Ovary (tissue), 9 donors: ENCODE data around the gene CMTM1. TPM values are rescaled to one million over a fixed set of nuclear protein-coding genes. Genes with fewer than 3 reads are reported as not detected.

Experiments used
- DNase-seq, 5 donors: peaks; one replicate each; pipeline ENCODE4 v3.0.0-alpha.2; 2019 to 2020
- H3K27ac ChIP-seq, 2 donors: fragments of 200-600 bp; one replicate each; pipeline versions ENCODE4 v1.5.1 to v1.8.0; 2019 to 2022
- H3K27me3 ChIP-seq: fragments of 200-600 bp; one replicate; pipeline ENCODE4 v1.8.0; 2022
- H3K36me3 ChIP-seq: fragments of 200-600 bp; sonication (generic); one replicate; pipeline ENCODE4 v1.5.1; 2019
- H3K4me1 ChIP-seq: one replicate; pipeline ENCODE4 v1.8.1; 2013; ENCODE audit warnings: mild to moderate bottlenecking, moderate library complexity; ENCODE audit not compliant: insufficient read depth
- H3K4me3 ChIP-seq: fragments of 200-600 bp; sonication (generic); one replicate; pipeline ENCODE4 v1.5.1; 2017
- H3K9me3 ChIP-seq, 2 donors: fragments of 200-600 bp in 1 of 2; sonication (generic) in 1 of 2; one replicate each; pipeline versions ENCODE4 v1.5.1 to v1.8.1; 2013 to 2019; ENCODE audit warnings: mild to moderate bottlenecking in 1 of 2, moderate library complexity in 1 of 2
- EP300 ChIP-seq: sonication (generic); formaldehyde crosslinking; IDR thresholded peaks from one replicate; pipeline ENCODE4 v1.6.1; 2017; ENCODE audit warnings: antibody characterized with exemption
- POLR2A ChIP-seq: fragments of 450-650 bp; IDR thresholded peaks from one replicate; pipeline ENCODE4 v1.6.1; 2017; ENCODE audit warnings: antibody characterized with exemption, mild to moderate bottlenecking, moderate library complexity
- WGBS, 3 donors: extraction: QIAGEN DNeasy Blood & Tissue Kit in 1 of 3; methylation state at CpG; one replicate each; pipeline versions ENCODE4 v1.1.5 to v1.1.7; 2013 to 2017; 5-methylcytosine and 5-hydroxymethylcytosine counted together
- intact Hi-C, 4 donors: fragments of 100-400 bp; cut with DNase I; formaldehyde crosslinking; loops; one replicate each; pipeline versions ENCODE4 v1.11.0 to v1.15.1; 2022 to 2023
- polyA plus RNA-seq, 2 donors: library from polyadenylated mRNA; stranded (reverse); fragments of 200-250 nt in 1 of 2; fragments of 350-450 nt in 1 of 2; fragmentation: Illumina TruSeq in 1 of 2; extraction: RNeasy Lipid Tissue Mini Kit (QIAGEN cat#74804) in 1 of 2; gene quantifications; one replicate each; pipeline ENCODE4 v1.2.3, GENCODE V29; 2013 to 2014
- total RNA-seq, 7 donors: library from RNA; depleted of rRNA in 2 of 7; stranded (reverse); fragments of >200 nt in 2 of 7; fragmentation: NEBNext Ultra II Directional in 3 of 7; extraction: Animal tissue kit (Norgen Biotek cat#: 25700) in 3 of 7; gene quantifications; one replicate each; pipeline versions ENCODE4 v1.1.0 to v1.2.4, GENCODE V29; 2016 to 2023
- TF ChIP-seq, protein P1 (sequence below), 3 donors: fragments of 450-650 bp in 2 of 3; fragments of 200-600 bp in 1 of 3; IDR thresholded peaks; one replicate each; pipeline versions ENCODE4 v1.5.1 to v1.8.0; 2016 to 2022; ENCODE audit warnings: antibody characterized with exemption in 3 of 3, mild to moderate bottlenecking in 1 of 3
- donor health status: DM: no; HTN: no; CAD: no; lungs with moderate emphysema.
- donor health status: DM: no; HTN: no; CAD: no.
- donor health status: Bipolar disorder and iron deficiency.
- donor health status: DM: yes; HTN: yes; CAD: no.
- donor health status: DM: no; HTN: no; CAD: no.
- donor health status: DM: yes; HTN: yes; CAD: no.

The CMTM1 gene
- total and polyA plus RNA-seq, 9 donors = 0.22 to 7.1 (median 3.6) TPM

DNA sequence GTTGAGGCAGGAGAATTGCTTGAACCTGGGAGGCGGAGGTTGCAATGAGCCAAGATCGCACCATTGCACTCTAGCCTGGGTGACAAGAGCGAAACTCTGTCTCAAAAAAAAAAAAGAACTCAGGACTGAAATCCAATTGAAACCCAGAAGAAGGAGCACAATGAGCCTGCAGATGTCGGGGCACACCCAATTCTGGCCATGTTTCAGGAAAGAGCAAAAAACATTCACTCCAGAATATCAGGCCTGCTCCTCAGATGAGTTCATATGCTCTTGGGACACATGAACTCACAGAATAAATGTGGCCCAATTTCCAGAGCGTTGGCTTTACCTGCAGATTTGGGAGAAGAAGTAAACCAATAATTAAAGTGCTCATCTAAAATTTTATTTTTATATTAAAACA, 10.1 kb downstream of the CMTM1 start:
- H3K36me3 ChIP-seq = no peaks in the 10 kb centered on the region
- peaks cover 6% of the 10 kb centered on the region for H3K4me1 ChIP-seq
- H3K27ac ChIP-seq = no peak overlapping the region
- intact Hi-C loops = no loop called here
- TF ChIP-seq, protein P1, sequence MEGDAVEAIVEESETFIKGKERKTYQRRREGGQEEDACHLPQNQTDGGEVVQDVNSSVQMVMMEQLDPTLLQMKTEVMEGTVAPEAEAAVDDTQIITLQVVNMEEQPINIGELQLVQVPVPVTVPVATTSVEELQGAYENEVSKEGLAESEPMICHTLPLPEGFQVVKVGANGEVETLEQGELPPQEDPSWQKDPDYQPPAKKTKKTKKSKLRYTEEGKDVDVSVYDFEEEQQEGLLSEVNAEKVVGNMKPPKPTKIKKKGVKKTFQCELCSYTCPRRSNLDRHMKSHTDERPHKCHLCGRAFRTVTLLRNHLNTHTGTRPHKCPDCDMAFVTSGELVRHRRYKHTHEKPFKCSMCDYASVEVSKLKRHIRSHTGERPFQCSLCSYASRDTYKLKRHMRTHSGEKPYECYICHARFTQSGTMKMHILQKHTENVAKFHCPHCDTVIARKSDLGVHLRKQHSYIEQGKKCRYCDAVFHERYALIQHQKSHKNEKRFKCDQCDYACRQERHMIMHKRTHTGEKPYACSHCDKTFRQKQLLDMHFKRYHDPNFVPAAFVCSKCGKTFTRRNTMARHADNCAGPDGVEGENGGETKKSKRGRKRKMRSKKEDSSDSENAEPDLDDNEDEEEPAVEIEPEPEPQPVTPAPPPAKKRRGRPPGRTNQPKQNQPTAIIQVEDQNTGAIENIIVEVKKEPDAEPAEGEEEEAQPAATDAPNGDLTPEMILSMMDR (IDR thresholded peaks at IDR 0.05) = no peak
- TF ChIP-seq POLR2A (no peak), EP300 (no peak)
- H3K9me3 ChIP-seq = no peaks in the 10 kb centered on the region
- H3K27me3 ChIP-seq = no peaks in the 10 kb centered on the region
- WGBS, 3 donors = 89 to 96% (median 95%) methylated on average over 5 of the region's 5 CpGs
- H3K4me3 ChIP-seq = no peak overlapping the region
- no peak for DNase-seq

DNA sequence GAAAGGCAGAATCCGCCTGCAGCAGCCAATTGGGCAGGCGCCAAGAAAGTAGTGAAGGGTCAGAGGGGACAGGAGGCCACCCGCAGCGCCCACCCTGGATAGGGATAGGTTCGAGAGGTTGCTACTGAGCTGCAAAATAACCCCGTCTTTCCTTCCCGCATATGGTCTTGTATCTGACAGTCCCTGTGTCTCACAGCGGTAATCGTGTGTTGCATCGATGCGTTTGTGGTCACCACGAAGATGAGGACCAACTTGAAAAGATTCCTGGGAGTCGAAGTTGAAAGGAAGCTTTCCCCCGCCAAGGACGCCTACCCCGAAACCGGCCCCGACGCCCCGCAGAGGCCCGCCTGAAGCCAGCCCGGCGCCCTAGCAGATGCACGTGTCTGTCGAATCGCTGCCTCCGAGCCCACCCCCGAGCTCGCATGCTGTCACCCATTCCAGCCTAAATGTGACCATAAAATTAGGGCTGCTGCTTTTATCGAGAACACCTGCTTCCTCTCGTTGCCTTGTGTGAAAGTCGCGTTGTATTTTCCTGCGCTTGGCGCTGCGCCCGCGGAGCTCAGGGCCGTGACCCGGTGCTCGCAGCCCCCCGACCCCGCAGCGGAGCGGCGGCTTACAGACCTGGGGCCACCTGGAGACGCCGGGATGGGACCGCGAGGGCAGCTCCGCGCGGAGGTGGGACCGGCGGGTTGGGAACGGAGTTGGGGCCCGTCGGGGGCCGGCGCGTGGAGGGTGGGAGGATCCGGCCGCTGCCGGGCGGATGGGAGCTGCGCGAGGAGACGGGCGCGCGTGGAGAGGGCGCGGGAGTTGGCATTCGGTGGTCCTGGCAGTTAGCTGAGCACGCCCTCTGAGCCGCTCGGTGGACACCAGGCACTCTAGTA, 12.7 kb downstream of the CMTM1 start, which contains the start of gene CMTM2:
CMTM2 (plus strand) TSS at position 813 of the 881 bp plus-strand sequence. CDS start 145 bp downstream, outside the sequence.
- TF ChIP-seq, protein P1 (IDR thresholded peaks at IDR 0.05) = no peak
- TF ChIP-seq POLR2A (no peak), EP300 (no peak)
- no peaks in the 10 kb centered on the region for H3K9me3 ChIP-seq
- 8 to 13% (median 10%) methylated on average over 77 of the region's 77 CpGs for WGBS, 3 donors
- H3K4me1 ChIP-seq = peaks cover 5% of the 10 kb centered on the region
- no peak within 1 kb of the TSS for H3K27ac ChIP-seq
- H3K36me3 ChIP-seq = no peaks in the 10 kb centered on the region
- peak in 3 of 5 donors; percentile 31 to 48 (median 37) for DNase-seq
- no peaks in the 10 kb centered on the region for H3K27me3 ChIP-seq
- intact Hi-C loops = no loop called here
- H3K4me3 ChIP-seq = no peak within 1 kb of the TSS

DNA sequence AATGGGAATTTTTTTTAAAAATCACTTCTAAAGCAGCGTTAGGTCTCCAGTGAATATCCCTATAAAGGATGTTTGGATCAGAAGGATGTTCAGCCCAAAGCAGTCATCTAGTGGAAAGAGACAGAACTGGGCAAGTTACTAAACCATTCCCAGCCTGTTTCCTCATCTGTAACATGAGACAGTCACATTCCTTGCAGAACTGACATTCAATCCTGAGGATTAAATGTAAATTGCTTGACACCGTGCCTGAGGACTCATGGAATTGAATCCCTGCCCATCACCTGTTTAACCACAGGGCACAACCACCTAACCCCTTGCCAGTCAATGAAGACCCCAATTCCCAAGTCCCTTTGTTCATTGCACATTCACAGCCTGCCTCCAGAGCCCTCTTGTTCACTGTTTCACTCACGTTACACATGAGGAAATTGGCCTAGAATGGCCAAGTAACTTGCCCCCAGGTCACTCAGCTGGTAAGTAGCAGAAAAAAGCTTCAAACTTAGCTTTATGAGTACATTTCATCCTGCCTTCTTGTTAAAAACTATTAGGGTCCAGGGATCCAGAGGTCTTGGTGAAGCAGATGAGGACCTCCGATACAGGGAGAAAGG, 14.5 kb downstream of the CMTM1 start:
- 88 to 93% (median 90%) methylated on average over 4 of the region's 4 CpGs for WGBS, 3 donors

DNA sequence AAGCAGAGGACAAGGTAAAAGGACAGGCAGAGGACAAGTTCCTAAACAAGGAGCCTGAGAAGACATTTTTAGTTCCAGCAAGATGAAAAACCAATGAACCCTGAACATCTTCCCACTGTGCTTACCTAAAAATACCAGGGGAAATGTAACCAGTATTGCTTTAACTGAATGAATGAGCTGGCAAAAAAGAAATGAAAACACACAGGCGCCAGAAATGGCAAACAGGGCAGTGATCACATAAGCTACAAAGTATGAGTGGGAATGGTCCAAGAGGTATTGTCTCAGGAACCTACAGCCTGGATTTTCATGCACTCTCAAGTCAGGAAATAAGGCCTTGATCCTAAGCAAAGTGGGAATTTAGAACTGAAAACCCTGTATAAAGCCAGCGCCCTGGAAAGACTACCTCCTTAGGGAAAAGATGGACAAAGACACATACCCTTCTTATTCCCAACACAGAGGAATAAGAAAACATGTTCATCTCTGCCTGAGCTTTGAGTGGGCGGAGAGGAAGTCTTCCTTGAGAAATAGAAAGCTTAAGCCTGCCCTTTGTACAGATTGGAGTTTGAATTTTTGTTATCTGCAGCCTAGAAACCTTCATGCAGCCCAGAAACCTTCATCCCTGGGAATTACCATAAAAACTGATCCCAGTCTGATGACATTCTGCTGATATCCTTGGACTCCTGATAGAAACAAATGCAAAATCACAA, 15.2 kb downstream of the CMTM1 start:
- no peak for DNase-seq
- no peak overlapping the region for H3K27ac ChIP-seq

More for the DNA sequence above, 14.5 kb downstream of the CMTM1 start:
- intact Hi-C loops = no loop called here
- Histone ChIP-seq H3K4me3 (no peak overlapping the region), H3K36me3 (no peaks in the 10 kb centered on the region), H3K27me3 (no peaks in the 10 kb centered on the region), H3K4me1 (peaks cover 5% of the 10 kb centered on the region), H3K9me3 (no peaks in the 10 kb centered on the region), H3K27ac (no peak overlapping the region)
- DNase-seq = no peak
- TF ChIP-seq, protein P1 (IDR thresholded peaks at IDR 0.05) = no peak
- TF ChIP-seq EP300 (no peak), POLR2A (no peak)

More for the DNA sequence above, 15.2 kb downstream of the CMTM1 start:
- WGBS, 3 donors = 50 to 75% (median 69%) methylated on average over 3 of the region's 3 CpGs
- Histone ChIP-seq H3K9me3 (no peaks in the 10 kb centered on the region), H3K36me3 (no peaks in the 10 kb centered on the region), H3K4me3 (no peak overlapping the region), H3K4me1 (peaks cover 5% of the 10 kb centered on the region), H3K27me3 (no peaks in the 10 kb centered on the region)
- TF ChIP-seq EP300 (no peak), POLR2A (no peak)
- TF ChIP-seq, protein P1 (IDR thresholded peaks at IDR 0.05) = no peak
- intact Hi-C loops = no loop called here
